AG08395 (cell line): ENCODE measurements around the gene LYPLA2.
"Not testable (repeated sequence)": the region's sequence is repeated elsewhere in the genome, so short reads cannot be mapped to it uniquely, and the experiment has no call there.

Experiments
- DNase-seq: peaks from one replicate; pipeline ENCODE4 v3.0.0; 2012; ENCODE audit warnings: mixed read lengths, low spot score

The LYPLA2 gene

DNA sequence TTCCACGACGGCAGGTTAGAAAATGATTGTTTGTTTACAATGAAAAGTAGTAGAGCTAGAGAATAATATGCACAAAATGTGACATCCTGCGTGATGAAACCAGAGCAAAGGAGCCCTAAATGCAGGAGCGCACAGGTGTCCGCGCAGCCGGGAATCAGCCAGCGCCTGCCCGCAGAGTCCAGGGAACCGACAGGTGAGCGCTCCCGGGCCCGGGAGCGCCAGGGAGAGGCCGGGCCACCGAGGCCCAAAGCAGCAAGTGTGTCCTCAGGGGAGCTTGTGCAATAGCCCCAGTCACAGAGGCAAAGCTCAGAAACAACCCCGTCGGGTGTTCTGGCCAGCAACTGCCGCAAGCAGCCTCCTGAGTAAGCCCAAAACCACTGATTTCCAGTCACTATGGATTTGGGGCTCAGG, 10.4 kb downstream of the LYPLA2 start:
- no peak for DNase-seq

DNA sequence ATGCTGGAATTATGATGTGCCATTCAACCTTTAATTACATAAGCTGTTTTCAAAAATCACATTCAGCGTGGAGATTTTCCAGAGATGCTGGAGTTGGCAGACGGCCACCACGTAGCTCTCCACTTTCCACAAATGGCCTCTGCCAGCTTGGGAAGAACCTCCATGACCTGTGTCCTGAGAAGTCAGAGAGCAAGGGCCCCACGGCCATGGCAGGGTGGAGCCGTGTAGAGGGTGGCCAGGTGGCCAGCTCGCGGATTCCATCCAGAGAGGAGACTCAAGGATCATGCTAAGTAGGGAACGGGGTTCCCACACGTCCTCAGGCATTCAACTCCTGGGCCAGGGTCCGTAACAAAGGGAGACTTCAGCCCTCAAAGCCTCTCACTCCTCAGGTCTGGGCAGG, 10.9 kb downstream of the LYPLA2 start:
- DNase-seq, result no peak

DNA sequence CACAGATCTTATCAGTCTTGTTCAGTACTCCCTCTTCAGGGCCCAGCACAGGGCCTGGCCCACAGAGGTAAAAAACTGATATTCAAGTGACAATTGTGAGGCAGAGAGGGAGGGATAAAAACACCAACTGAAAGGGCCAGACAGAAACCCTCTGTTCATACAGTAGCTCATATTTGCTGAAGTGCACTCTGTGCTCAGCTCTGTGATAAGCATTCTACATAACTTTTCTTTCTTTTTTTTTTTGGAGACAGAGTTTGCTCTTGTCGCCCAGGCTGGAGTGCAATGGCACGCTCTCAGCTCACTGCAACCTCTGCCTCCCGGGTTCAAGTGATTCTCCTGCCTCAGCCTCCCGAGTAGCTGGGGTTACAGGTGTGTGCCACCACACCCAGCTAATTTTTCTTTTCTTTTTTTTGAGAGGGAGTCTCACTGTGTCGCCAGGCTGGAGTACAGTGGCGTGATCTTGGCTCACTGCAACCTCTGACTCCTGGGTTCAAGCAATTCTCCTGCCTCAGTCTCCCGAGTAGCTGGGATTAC, 11.9 kb downstream of the LYPLA2 start:
- DNase-seq, result not testable (repeated sequence)

DNA sequence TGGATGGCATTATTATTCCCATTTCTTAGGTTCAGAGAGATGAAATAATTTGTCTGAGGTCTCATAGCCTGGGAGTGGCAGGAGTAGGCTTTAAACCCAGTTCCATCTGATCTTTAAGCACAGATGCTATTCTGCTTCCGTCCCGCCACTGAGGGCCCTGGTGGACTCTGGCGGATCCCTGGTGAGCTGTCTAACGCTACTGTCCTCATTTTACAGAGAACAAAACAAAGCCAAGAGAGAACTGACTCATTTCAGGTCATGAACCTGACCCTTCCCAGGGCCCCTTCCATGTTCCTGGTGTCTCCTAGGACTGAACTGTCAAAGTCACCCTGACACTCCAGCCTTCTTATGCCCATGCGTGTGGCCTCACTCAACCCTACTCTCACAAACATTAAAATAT, 12.7 kb downstream of the LYPLA2 start:
- no peak for DNase-seq

DNA sequence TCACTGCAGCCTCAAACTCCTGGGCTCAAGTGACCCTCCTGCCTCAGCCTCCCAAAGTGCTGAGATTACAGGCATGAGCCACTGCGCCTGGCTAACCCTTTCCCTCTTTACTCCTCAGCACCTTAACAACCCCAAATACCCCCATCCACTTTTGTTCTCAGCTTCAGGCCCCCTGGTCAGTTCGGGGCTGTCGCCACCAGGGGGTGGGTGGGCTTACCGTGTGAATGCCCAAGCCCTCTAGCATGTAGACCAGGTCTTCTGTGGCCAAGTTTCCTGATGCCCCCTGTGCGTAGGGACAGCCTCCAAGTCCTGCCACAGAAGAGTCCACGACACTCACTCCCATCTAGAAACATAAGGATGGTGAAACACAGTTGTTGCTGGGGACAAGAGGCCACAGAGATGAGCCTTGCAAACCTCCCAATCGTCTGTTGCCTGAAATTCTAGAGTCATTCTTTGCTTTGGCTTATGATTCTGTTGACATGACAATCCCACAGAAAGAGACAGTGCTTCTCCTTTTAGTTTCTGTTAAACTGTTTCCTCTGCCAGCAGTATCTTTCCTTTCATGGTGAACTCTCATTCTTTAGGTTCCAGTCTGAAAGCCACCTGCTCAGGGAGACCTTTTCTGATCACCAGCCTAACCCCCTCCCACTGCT, 13.4 kb downstream of the LYPLA2 start:
- no peak for DNase-seq

DNA sequence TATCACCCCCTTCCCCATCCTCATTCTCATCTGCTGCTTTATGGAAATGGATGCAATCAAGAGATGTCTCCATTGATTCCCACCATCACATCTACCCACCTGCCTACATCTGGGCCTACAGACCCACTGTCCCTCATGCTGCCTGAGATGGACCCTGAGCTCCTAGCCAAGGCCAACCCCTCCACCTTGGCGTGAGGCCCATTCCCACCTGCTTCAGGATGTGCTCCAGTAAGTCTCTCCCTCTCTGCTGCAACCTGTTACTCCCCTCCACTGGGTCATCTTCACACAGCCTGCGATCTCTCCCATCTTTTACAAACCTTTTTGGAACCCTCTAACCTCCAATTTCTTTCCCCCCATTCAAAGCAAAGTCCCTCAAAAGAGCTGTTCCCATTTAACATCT, 14.1 kb downstream of the LYPLA2 start:
- DNase-seq, result no peak

DNA sequence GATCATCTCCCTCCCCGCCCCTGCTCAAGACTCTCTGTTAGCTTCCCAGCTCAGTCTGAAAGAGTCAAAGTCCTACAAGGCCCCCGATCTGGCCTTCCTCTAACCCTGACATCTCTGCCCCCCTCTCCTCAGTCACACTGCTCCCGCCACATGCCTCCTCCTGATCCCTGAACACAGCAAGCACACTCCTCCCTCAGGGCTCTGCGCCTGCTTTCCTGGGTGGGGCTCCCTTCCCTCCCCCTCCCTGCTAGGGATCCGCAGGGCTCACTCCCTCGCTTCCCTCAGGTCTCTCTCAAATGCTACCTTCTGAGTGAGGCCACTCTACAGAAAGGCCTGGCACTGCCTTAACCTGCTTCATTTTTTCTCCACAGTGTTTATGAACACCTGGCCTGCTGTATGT, 15.3 kb downstream of the LYPLA2 start:
- DNase-seq, result no peak

DNA sequence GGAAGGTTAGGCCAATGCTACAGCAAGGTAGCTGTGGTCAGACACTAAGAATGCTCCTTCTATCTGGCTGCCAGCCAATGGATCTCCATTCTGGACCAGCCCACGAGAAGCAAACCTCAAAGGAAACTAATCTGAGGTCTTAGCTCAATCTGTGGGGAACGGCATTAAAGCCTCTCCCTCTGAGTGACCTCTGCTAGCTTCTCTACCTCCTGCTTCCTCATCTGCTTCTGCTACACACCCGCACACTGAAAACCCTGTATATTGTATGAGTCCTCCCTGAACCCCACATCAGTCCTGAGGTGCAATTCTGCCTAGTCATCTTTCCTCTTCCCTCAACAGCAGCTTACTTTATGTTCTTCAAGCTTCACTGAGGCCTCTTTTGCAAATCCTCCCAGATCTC, 16.5 kb downstream of the LYPLA2 start:
- DNase-seq, result no peak

DNA sequence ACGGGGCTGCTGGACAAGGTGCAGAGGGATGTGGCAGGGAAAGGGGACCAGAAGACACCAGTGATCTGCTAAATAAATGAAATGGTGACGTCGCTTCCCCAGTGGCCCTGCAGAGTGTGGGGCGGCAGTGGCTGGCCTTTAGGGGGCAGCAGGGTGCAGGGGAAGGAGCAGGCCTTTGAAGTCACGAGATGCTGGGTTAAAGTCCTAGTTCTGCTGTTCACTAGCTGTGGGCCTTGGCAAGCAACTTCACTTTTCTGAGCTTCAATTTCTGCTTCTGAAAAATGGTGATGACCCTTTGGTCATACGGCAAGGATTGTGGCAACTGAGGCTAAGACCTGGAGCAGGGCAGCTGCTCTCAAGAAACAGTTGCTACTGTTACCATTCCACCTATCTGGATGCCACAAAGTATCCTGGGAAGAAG, 18.8 kb downstream of the LYPLA2 start:
- DNase-seq, result peak; percentile 80

DNA sequence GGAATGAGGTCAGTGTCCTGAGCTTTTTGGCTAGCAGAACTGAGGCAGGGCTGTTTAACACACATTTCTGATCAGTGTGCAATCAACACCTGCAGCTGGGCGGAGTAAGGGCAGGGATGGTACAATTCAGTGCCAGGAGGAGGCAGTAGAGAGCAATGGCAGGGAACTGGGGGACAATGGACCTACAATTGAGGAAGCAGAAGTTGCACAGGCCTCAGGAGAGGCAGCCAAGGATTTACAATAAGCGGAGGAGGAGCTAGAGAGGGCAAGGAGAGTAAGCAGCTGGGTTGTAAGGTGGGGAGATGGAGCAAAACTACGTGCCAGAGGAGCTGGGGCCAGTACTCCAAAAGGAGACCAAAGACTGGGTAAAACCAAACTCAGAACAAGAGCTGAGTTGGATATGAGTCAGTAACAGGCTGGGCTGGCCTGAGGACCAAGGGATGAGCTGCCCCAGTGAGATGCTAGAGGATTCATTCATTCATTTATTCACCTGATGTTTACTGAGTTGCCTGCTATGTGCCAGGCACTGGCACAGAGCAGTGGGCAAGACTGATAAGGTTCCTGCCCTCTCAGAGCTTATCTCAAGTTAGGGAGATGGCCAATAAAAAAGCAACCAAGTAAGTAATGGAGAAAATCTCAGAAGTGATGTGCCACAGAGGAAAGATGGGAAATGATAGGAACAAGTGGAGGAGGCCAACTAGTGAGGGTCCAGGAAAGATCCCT, 20.0 kb downstream of the LYPLA2 start:
- peak; percentile 40 for DNase-seq

DNA sequence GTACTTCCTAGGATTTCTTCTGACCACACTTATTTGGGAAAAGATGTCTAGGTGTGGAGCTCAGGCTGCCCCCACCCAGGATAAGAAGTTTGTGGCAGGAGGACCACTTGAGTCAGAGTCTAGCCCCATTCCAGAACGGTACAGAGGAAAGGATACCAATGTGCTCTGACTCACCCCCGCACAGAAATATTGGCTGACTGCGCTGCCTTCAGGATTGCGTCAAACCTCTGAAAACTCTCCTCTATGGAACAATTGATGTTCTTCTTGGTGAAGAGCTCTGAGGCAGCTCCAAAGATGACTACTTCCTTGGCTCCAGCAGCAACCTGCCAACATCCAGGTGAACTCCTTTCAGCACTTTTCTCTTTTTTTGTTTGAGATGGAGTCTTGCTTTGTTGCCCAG, 23.1 kb downstream of the LYPLA2 start:
- no peak for DNase-seq

DNA sequence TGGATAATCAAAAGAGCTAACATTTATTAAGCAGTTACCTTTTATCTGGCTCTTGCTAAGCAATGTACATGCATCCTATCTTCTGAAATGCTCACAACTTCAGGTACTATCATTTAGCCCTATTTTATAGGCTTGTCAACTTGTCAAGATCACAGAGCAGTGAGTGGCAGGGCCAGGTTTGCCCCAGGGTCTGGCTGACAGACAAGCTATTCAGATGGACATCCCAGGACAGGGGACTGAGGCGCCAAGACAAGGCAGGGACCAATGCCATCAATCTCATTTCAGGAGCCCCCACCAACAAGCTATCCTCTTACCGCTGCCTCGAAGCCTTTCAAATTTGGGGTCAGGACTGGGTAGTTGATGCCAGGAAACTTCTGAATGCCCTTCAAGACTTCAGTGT, 25.4 kb downstream of the LYPLA2 start:
- DNase-seq, result no peak

DNA sequence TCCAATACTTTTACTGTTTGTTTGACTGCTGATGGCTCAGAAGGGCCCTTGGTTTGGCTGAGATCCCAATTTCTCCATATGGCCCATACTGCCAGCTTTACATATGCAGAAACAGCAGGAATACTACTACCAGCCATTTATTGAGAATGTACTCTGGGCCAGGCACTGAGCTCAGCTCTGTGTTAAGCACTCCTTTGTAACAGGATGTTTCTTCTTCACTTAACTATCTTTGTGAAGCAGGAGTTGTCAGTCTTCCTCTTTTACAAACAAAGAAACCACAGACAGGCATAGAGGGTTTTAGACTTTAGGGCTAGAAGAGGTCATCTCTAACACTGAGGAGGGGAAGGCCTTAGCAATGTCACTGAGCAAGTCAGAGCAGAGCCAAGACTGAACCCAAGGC, 26.0 kb downstream of the LYPLA2 start:
- DNase-seq, result no peak

DNA sequence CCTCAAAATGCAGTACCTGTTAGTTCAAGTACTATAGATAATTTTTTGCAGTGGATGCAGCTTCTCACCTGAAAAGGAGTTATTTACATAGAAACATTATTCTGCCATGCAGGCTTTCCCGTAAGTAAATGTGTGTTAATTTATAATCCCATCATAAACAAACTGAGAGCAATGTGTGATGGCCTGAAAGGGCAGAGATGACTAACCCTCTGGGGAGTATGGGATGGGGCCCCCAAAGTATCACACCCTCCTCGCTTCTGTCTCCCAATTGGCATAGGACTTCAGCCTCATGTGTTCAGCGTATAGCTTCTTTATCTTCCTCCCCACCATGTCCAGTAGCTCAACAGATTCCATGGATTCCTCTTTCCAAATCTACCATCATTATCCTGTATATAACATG, 26.7 kb downstream of the LYPLA2 start:
- DNase-seq, result no peak

DNA sequence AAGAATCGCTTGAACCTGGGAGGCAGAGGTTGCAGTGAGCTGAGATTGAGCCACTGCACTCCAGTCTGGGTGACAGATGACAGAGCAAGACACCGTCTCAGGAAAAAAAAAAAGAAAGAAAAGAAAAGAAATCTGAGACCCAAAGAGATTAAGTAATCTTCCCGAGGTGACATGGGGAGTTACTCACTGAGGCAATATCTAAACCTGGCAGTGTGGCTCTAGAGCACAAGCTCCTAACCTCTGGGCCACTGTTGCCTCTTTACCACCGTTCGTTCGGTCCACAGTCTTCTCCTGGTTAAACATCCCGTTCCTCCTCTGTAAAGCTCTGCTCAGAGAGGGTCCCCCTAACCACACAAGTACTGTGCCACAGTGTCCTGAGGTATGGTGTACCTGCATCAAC, 32.8 kb downstream of the LYPLA2 start:
- DNase-seq, result no peak

DNA sequence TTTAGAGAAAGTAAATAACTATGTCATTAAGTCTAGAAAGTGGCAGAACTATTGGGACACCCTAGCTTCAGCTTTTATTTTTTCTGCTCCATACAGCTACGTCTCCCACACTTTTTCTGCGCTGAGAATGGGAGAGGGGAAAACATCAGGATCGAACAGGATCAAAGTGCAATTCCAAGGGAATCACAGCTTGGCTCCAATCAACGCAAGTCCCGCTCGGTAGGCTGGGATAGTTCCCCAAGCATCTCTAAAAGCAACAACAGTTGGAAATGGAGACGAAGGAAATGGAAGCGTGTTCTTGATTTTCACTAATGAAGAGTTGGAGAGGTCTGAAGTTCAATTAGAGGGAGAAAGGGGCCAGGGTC, 33.7 kb downstream of the LYPLA2 start:
- peak; percentile 10 for DNase-seq

DNA sequence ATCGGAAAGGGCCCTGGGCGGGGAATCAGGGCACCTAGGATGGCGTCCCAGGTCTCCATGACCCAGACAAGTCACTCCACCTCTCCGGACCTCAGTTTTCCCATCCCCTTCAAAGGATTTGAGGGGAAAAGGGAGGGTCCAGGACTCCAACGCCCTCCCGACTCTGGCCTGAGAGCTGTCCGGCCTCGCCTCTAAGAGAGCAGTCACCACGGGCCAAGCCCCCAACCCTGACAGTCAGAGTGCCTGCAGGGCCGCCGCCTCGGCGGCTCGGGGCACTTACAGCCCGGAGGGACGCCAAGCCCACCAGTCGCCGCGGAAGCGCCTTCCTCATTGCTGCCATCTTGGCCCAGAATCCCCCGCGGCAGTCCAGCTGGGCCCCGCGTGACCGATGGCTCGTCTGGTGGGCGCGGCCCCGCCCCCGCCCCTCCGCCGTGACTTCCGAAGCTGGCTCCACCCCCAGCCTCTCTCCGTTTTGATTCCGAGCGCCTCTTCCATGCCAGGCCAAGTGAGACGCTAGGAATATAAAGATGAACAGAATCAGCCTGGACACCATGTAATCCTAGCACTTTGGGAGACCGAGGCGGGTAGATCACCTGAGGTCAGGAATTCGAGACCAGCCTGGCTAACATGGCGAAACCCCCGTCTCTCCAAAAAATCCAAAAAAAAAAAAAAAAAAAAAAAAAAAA, 34.3 kb downstream of the LYPLA2 start, which contains the start of gene HMGCL:
HMGCL (minus strand) TSS at position 354 of the 686 bp plus-strand sequence; CDS start at position 340, 14 bp downstream.
- DNase-seq, result peak; percentile 97

DNA sequence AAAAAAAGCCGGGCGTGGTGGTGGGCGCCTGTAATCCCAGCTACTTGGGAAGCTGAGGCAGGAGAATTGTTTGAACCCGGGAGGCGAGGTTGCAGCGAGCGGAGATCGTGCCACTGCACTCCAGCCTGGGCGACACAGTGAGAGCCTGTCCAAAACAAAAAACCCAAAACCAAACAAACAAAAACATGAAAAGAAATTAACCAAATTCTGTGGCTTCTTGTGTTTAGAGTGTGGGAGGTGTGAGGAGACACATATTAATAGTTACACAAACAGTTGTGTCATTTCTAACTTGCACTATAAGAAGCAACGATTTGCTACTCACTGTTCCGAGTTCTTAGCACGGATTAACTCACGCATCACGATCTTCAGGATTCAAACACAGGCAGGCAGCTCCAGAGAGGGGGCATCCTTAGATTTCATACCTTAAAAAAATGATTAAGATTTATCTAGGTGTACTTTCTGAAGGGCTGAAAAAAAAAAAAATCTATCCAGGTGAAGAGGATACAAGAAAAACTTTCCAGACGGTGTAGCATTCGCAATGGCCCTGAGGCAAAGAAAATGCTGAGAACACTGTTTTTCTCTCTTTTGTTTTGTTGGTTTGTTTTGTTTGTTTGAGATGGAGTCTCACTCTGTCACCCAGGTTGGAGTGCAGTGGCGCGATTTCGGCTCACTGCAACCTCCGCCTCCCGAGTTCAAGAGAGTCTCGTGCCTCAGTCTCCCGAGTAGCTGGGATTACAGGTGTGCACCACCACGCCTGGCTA, 35.0 kb downstream of the LYPLA2 start:
- DNase-seq, result no peak

DNA sequence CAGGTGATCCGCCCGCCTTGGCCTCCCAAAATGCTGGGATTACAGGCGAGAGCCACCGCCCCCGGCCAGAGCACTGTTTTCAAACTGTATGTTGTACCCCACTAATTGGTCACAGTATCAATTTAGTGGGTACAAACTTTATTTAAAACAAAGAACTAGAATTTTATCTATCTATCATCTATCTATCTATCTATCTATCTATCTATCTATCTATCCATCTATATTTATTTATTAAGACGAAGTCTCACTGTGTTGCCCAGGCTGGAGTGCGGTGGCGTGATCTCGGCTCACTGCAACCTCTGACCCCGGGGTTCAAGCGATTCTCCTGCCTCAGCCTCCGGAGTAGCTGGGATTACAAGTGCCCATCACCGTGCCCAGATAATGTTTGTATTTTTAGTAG, 35.6 kb downstream of the LYPLA2 start:
- not testable (repeated sequence) for DNase-seq

DNA sequence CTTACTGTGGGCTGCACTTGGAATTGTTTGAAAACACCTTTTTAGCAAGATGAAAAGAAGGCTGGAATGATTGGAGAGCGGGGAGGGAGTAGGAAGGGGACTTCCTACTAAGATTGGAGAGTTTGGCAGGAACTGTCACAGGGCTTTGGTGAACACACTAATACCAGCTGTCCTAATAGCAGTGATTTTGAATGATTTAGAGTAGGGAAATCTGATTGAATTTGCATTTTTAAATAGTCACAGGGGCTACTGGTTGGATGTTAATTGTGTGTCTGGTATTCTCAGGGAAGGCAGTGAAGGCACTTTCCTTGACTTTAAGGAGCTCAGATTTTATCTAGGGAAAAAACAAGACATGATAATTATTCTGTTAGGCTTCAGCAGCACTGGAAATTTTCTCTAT, 36.8 kb downstream of the LYPLA2 start:
- DNase-seq, result no peak

DNA sequence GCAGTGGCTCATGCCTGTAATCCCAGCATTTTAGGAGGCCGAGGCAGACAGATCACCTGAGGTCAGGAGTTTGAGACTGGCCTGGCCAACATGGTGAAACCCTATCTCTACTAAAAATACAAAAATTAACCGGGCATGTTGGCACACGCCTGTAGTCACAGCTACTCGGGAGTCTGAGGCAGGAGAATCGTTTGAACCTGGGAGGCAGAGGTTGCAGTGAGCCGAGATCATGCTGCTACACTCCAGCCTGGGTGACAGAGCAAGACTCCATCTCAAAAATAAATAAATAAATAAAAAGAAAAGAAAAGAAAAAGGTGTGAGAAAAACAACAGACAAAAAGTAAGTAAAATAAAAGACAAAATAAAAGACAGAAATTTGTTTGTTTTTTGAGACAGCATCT, 43.2 kb downstream of the LYPLA2 start:
- not testable (repeated sequence) for DNase-seq

DNA sequence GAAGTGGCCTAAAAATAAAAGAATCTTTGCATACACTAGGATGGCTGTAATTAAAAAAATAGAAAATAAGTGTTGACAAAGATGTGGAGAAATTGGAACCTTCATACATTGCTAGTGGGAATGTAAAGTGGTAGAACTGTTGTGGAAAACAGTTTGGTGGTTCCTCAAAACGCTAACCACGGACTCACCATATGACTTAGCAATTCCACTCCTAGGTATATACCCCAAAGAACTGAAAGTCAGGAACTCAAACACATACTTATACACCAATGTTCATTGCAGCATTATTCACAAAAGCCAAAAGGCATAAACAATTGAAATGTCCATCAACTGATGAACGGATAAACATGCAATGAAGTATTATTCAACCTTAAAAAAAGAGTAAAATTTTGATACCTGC, 45.1 kb downstream of the LYPLA2 start:
- DNase-seq, result no peak
